Keratinocyte (primary cell): ENCODE measurements around the gene RBFOX1. TPM values are rescaled to one million over a fixed set of nuclear protein-coding genes. Genes with fewer than 3 reads are reported as not detected.

Experiments
- DNase-seq: peaks from one replicate; pipeline ENCODE4 v3.0.0-alpha.2; 2011; ENCODE audit warnings: low read depth, missing footprints, low spot score
- FAIRE-seq: peaks from 2 replicates; lab custom pipeline; 2011; peaks lifted over from hg19 to GRCh38; lab: Jason Lieb, UNC
- H2AFZ ChIP-seq: 2 replicates; pipeline ENCODE4 v1.6.0; 2012; ENCODE audit warnings: low read length, control low read depth, inconsistent platforms; ENCODE audit not compliant: control insufficient read depth
- H3K27ac ChIP-seq: 2 replicates; pipeline ENCODE4 v1.5.1; 2011; ENCODE audit warnings: low read length; ENCODE audit not compliant: control insufficient read depth, insufficient read depth
- H3K27me3 ChIP-seq: 3 replicates; pipeline ENCODE4 v1.6.0; 2011; ENCODE audit warnings: low read length; ENCODE audit not compliant: control insufficient read depth, insufficient read depth; ENCODE audit errors: extremely low read depth
- H3K36me3 ChIP-seq, 2 experiments: 2 replicates in 1 of 2; 3 replicates in 1 of 2; pipeline ENCODE4 v1.5.1; 2011; ENCODE audit warnings: low read length in 2 of 2, mild to moderate bottlenecking in 1 of 2; ENCODE audit not compliant: control insufficient read depth in 2 of 2, insufficient read depth in 2 of 2; ENCODE audit errors: extremely low read depth in 1 of 2
- H3K4me1 ChIP-seq: 3 replicates; pipeline ENCODE4 v1.5.1; 2011; ENCODE audit warnings: low read length; ENCODE audit not compliant: control insufficient read depth, insufficient read depth; ENCODE audit errors: extremely low read depth
- H3K4me2 ChIP-seq: 3 replicates; pipeline ENCODE4 v1.6.0; 2011; ENCODE audit warnings: low read depth, low read length; ENCODE audit not compliant: control insufficient read depth, insufficient read depth; ENCODE audit errors: extremely low read depth
- H3K4me3 ChIP-seq, 3 experiments: fragments of 200-600 bp in 1 of 3; sonication (generic) in 1 of 3; 2 replicates in 2 of 3; 3 replicates in 1 of 3; pipeline ENCODE4 v1.5.1; 2011 to 2016; ENCODE audit warnings: low read length in 3 of 3, mild to moderate bottlenecking in 3 of 3, control low read depth in 2 of 3, inconsistent platforms in 1 of 3, low read depth in 1 of 3, mixed read lengths in 1 of 3, mixed run types in 1 of 3, moderate library complexity in 1 of 3; ENCODE audit not compliant: control insufficient read depth in 2 of 3, insufficient read depth in 2 of 3; ENCODE audit errors: extremely low read depth in 1 of 3
- H3K79me2 ChIP-seq: 2 replicates; pipeline ENCODE4 v1.6.0; 2012; ENCODE audit warnings: low read length; ENCODE audit not compliant: control insufficient read depth, insufficient read depth
- H3K9ac ChIP-seq: 3 replicates; pipeline ENCODE4 v1.6.0; 2011; ENCODE audit warnings: low read length; ENCODE audit not compliant: control insufficient read depth, insufficient read depth; ENCODE audit errors: extremely low read depth
- H3K9me1 ChIP-seq: 3 replicates; pipeline ENCODE4 v1.6.0; 2011; ENCODE audit warnings: low read length; ENCODE audit not compliant: control insufficient read depth, insufficient read depth; ENCODE audit errors: extremely low read depth
- H3K9me3 ChIP-seq: 2 replicates; pipeline ENCODE4 v1.5.1; 2012; ENCODE audit warnings: low read depth, low read length; ENCODE audit not compliant: control insufficient read depth
- H4K20me1 ChIP-seq: 3 replicates; pipeline ENCODE4 v1.6.0; 2011; ENCODE audit warnings: low read length; ENCODE audit not compliant: control insufficient read depth, insufficient read depth; ENCODE audit errors: extremely low read depth
- CTCF ChIP-seq, 3 experiments: IDR thresholded peaks in 1 of 3; conservative IDR thresholded peaks in 1 of 3; optimal IDR thresholded peaks in 1 of 3; 2 replicates in 2 of 3; 3 replicates in 1 of 3; pipeline versions ENCODE3 to v1.5.1; 2011; ENCODE audit warnings: low read length in 3 of 3, mild to moderate bottlenecking in 3 of 3, moderate library complexity in 2 of 3, control low read depth in 1 of 3, inconsistent platforms in 1 of 3; ENCODE audit not compliant: insufficient read depth in 2 of 3; ENCODE audit errors: extremely low read depth in 1 of 3
- EZH2 ChIP-seq: IDR thresholded peaks from one replicate; pipeline ENCODE4 v1.6.1; 2012; ENCODE audit warnings: inconsistent platforms, mild to moderate bottlenecking, low read length, moderate library complexity
- dilution Hi-C: fragments of 300-500 bp; cut with MboI; formaldehyde crosslinking; loops from one replicate; pipeline ENCODE4 v1.7.0; 2020; ENCODE audit warnings: low sequenced_read_pairs; ENCODE audit not compliant: extremely low pct_ligation_motif_present
- polyA plus RNA-seq, 5 experiments: library from polyadenylated mRNA; depleted of rRNA in 3 of 5; stranded (reverse) in 3 of 5; stranded (forward) in 1 of 5; unstranded in 1 of 5; fragments of >200 nt; gene quantifications; 1 replicate in 1 of 5; 2 replicates in 3 of 5; 3 replicates in 1 of 5; pipeline versions ENCODE4 v1.2.1 to v1.2.3, GENCODE V29; 2011 to 2012; ENCODE audit warnings: missing spikeins in 2 of 5, low read depth in 1 of 5, low replicate concordance in 1 of 5

The RBFOX1 gene
- polyA plus RNA-seq, 1 donor (not counting 4 experiments of a cell fraction or from before 2014, with no cell fraction given): not detected

GRCh38 chr16:7333180-7333725 is 608 bp downstream of the RBFOX1 start:
- no peak overlapping the region for H3K9ac ChIP-seq
- no peak for DNase-seq
- no peak for TF ChIP-seq CTCF (optimal IDR thresholded peaks at IDR 0.05 in 1 of 3, IDR thresholded peaks at IDR 0.05 in 1 of 3, conservative IDR thresholded peaks at IDR 0.05 in 1 of 3; ENCODE audit: extremely low read depth in 1 of 3, insufficient read depth in 2 of 3, low read length in 3 of 3)
- TF ChIP-seq EZH2: no peak
- no peak overlapping the region for H3K4me3 ChIP-seq
- FAIRE-seq: no peak
- no peaks in the 10 kb centered on the region for H3K27me3 ChIP-seq
- no peaks in the 10 kb centered on the region for H4K20me1 ChIP-seq
- dilution Hi-C loops: no loop called here
- no peak overlapping the region for H2AFZ ChIP-seq
- no peaks in the 10 kb centered on the region for H3K9me3 ChIP-seq
- no peak overlapping the region for H3K27ac ChIP-seq
- H3K36me3 ChIP-seq: no peaks in the 10 kb centered on the region
- H3K4me2 ChIP-seq: no peak overlapping the region
- H3K79me2 ChIP-seq: no peaks in the 10 kb centered on the region
- H3K4me1 ChIP-seq: no peaks in the 10 kb centered on the region
- H3K9me1 ChIP-seq: no peaks in the 10 kb centered on the region

DNA sequence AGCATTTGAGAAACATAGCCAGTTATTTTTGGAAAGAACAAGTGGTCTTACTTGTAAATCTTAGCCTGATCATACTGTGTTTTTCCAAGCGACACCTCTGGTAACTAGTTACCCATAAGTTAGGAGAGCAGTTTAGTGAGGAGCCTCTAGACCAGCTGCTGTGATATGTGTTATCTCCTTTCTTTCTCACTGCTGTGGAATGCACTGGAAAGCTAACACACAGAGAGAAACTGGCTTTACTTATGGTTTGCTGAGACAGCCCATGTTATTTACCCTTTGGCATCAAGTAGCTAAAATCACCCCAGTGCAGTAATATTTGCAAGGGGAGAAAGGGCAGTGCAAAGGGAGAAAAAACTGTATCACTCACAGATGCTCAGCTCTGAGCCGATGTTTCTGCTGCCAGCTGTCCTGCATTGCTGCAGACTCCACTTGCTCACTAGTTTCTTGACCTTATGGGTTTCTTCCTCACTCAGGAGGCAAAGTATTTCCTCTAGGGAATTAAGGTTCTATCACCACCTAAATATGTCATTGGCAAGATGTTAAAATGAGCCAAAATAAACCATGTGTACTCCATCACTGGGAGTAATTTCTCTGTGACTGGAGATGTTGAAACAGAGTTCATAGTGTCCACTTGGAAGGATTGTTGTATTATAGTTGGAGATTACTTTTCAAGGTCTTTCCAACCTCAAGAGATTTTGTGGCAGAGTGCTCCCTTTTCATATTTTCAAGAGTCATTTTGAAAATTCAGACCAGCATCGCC is 2.3 kb downstream of the RBFOX1 start:
- no peaks in the 10 kb centered on the region for H3K9me3 ChIP-seq
- no peak for TF ChIP-seq CTCF (optimal IDR thresholded peaks at IDR 0.05 in 1 of 3, IDR thresholded peaks at IDR 0.05 in 1 of 3, conservative IDR thresholded peaks at IDR 0.05 in 1 of 3; ENCODE audit: extremely low read depth in 1 of 3, insufficient read depth in 2 of 3, low read length in 3 of 3)
- no peak for TF ChIP-seq EZH2
- H3K27me3 ChIP-seq: no peaks in the 10 kb centered on the region
- H3K27ac ChIP-seq: no peak overlapping the region
- H3K9ac ChIP-seq: no peak overlapping the region
- H4K20me1 ChIP-seq: no peaks in the 10 kb centered on the region
- no peaks in the 10 kb centered on the region for H3K4me1 ChIP-seq
- no peak overlapping the region for H3K4me2 ChIP-seq
- no peaks in the 10 kb centered on the region for H3K9me1 ChIP-seq
- dilution Hi-C loops: no loop called here
- DNase-seq (no peak), FAIRE-seq (no peak)
- no peak overlapping the region for H3K4me3 ChIP-seq
- H3K36me3 ChIP-seq: no peaks in the 10 kb centered on the region
- no peaks in the 10 kb centered on the region for H3K79me2 ChIP-seq
- no peak overlapping the region for H2AFZ ChIP-seq
